GM12878 (cell line): Measurements from ENCODE around the gene ASIC5. TPM values are rescaled to one million over a fixed set of nuclear protein-coding genes. Genes with fewer than 3 reads are reported as not detected.

Experiments
- ATAC-seq: fragments of 200-7000 bp; cut with Tn5 transposase; 3 replicates; pipeline ENCODE4 v1.9.1; 2020; ENCODE audit warnings: mild to moderate bottlenecking, moderate library complexity
- BruUV-seq: library from RNA; stranded (reverse); fragments of 400-500 nt; replicated peaks from 2 replicates; lab custom pipeline; 2021; lab: Mats Ljungman, UMichigan
- CTCF ChIA-PET: fragments of 300-600 bp; sonication (Branson Sonifier 250); formaldehyde crosslinking; extraction: SDS; loops from one replicate; lab custom pipeline; 2021; ENCODE audit warnings: inconsistent platforms; lab: Yijun Ruan, JAX
- POLR2A ChIA-PET: fragments of 350-600 bp; formaldehyde crosslinking; extraction: SDS; loops from one replicate; lab custom pipeline; 2021; ENCODE audit warnings: inconsistent platforms; lab: Charles Lee
- RAD21 ChIA-PET: fragments of 300-600 bp; sonication (Branson Sonifier 250); formaldehyde crosslinking; loops from one replicate; lab custom pipeline; 2023; ENCODE audit warnings: antibody characterized with exemption; ENCODE audit not compliant: unreplicated experiment; lab: Charles Lee
- SMC1A ChIA-PET: fragments of 300-600 bp; sonication (Branson Sonifier 250); formaldehyde crosslinking; loops from one replicate; lab custom pipeline; 2023; ENCODE audit not compliant: unreplicated experiment, uncharacterized antibody; lab: Charles Lee
- DNase-seq: peaks from one replicate; pipeline ENCODE4 v3.0.0-alpha.2; 2011; ENCODE audit warnings: low read depth, low spot score
- FAIRE-seq: peaks from 3 replicates; lab custom pipeline; 2011; peaks lifted over from hg19 to GRCh38; lab: Jason Lieb, UNC
- H2AFZ ChIP-seq: 2 replicates; pipeline ENCODE4 v1.6.0; 2011; ENCODE audit warnings: low read depth, low read length, control low read depth; ENCODE audit not compliant: control insufficient read depth
- H3K27ac ChIP-seq: 2 replicates; pipeline ENCODE4 v1.5.1; 2011; ENCODE audit warnings: control low read depth; ENCODE audit not compliant: control insufficient read depth, insufficient read depth
- H3K27me3 ChIP-seq, 2 experiments: replicated peaks in 1 of 2; 2 replicates each; pipeline versions ENCODE4 v1.6.0 to v1.6.1; 2011; ENCODE audit warnings: low read length in 1 of 2; ENCODE audit not compliant: control insufficient read depth in 2 of 2, insufficient read depth in 2 of 2
- H3K36me3 ChIP-seq, 2 experiments: 2 replicates each; pipeline ENCODE4 v1.5.1; 2011; ENCODE audit warnings: low read length in 1 of 2; ENCODE audit not compliant: control insufficient read depth in 2 of 2, insufficient read depth in 2 of 2
- H3K4me1 ChIP-seq: 2 replicates; pipeline ENCODE4 v1.6.1; 2011; ENCODE audit warnings: mild to moderate bottlenecking, low read length, moderate library complexity, mixed read lengths; ENCODE audit not compliant: control insufficient read depth, insufficient read depth
- H3K4me2 ChIP-seq: 2 replicates; pipeline ENCODE4 v1.6.0; 2011; ENCODE audit warnings: control low read depth; ENCODE audit not compliant: control insufficient read depth, insufficient read depth
- H3K4me3 ChIP-seq: fragments of 200-600 bp; sonication (generic); 2 replicates; pipeline ENCODE4 v1.5.1; 2016
- H3K79me2 ChIP-seq: 2 replicates; pipeline ENCODE4 v1.6.0; 2011; ENCODE audit warnings: low read length; ENCODE audit not compliant: control insufficient read depth, insufficient read depth
- H3K9ac ChIP-seq: 2 replicates; pipeline ENCODE4 v1.8.0; 2011; ENCODE audit warnings: low read length, control low read depth, mixed read lengths; ENCODE audit not compliant: control insufficient read depth, insufficient read depth
- H3K9me3 ChIP-seq: replicated peaks from 3 replicates; pipeline ENCODE4 v1.5.1; 2011; ENCODE audit warnings: mild to moderate bottlenecking, low read length; ENCODE audit not compliant: control insufficient read depth, insufficient read depth
- H4K20me1 ChIP-seq: 2 replicates; pipeline ENCODE4 v1.6.0; 2011; ENCODE audit not compliant: control insufficient read depth, insufficient read depth
- CEBPZ ChIP-seq: fragments of 150-350 bp; IDR thresholded peaks from 2 replicates; pipeline ENCODE4 v1.6.1; 2016; ENCODE audit warnings: low read depth, low read length
- CTCF ChIP-seq, 3 experiments: IDR thresholded peaks in 2 of 3; conservative IDR thresholded peaks in 1 of 3; 2 replicates each; pipeline ENCODE4 v1.5.1; 2011; ENCODE audit warnings: low read depth in 3 of 3, low read length in 3 of 3, mild to moderate bottlenecking in 3 of 3, control low read depth in 2 of 3, moderate library complexity in 2 of 3, inconsistent platforms in 1 of 3, mixed read lengths in 1 of 3; ENCODE audit not compliant: control insufficient read depth in 2 of 3, insufficient read depth in 1 of 3; ENCODE audit errors: extremely low read depth in 1 of 3
- FOS ChIP-seq: IDR thresholded peaks from 3 replicates; pipeline ENCODE4 v1.6.1; 2011; ENCODE audit warnings: borderline replicate concordance; ENCODE audit not compliant: insufficient read length; ENCODE audit errors: extremely low read depth
- NFYA ChIP-seq: IDR thresholded peaks from 2 replicates; pipeline ENCODE4 v1.6.1; 2011; ENCODE audit warnings: low read depth, mild to moderate bottlenecking, low read length, improper control_type of control experiment, borderline replicate concordance
- RAD21 ChIP-seq: IDR thresholded peaks from 2 replicates; pipeline ENCODE4 v1.6.1; 2011; ENCODE audit warnings: mild to moderate bottlenecking, low read depth, low read length, moderate library complexity; ENCODE audit not compliant: insufficient read depth
- RELA ChIP-seq: fragments of 450-650 bp; IDR thresholded peaks from 2 replicates; pipeline ENCODE4 v1.8.0; 2014; ENCODE audit warnings: borderline replicate concordance; ENCODE audit not compliant: partially characterized antibody
- SIN3A ChIP-seq: IDR thresholded peaks from 2 replicates; pipeline ENCODE4 v1.6.1; 2012; ENCODE audit warnings: low read depth, low read length, improper control_type of control experiment
- SIX5 ChIP-seq: IDR thresholded peaks from 2 replicates; pipeline ENCODE4 v1.6.1; 2011; ENCODE audit warnings: mild to moderate bottlenecking, low read depth, low read length, moderate library complexity; ENCODE audit not compliant: severe bottlenecking
- SMAD1 ChIP-seq: fragments of 450-650 bp; IDR thresholded peaks from 2 replicates; pipeline ENCODE4 v1.6.1; 2018; ENCODE audit warnings: mild to moderate bottlenecking, low read depth; ENCODE audit not compliant: partially characterized antibody
- SMARCA5 ChIP-seq: fragments of 450-650 bp; IDR thresholded peaks from 2 replicates; pipeline ENCODE4 v1.6.1; 2017; ENCODE audit warnings: mild to moderate bottlenecking
- SUPT20H ChIP-seq: IDR thresholded peaks from 2 replicates; pipeline ENCODE4 v1.6.1; 2011; ENCODE audit warnings: low read depth, mild to moderate bottlenecking, low read length, moderate library complexity, borderline replicate concordance; ENCODE audit not compliant: control insufficient read depth
- TCF12 ChIP-seq: IDR thresholded peaks from 2 replicates; pipeline ENCODE4 v1.6.1; 2011; ENCODE audit warnings: low read depth, mild to moderate bottlenecking, low read length
- ZBED1 ChIP-seq: IDR thresholded peaks from 2 replicates; pipeline ENCODE4 v1.6.1; 2016; ENCODE audit warnings: borderline replicate concordance
- WGBS: methylation state at CpG from one replicate; pipeline ENCODE4 v1.1.6; 2016; ENCODE audit warnings: low lambda C conversion rate; ENCODE audit not compliant: insufficient replicate concordance, insufficient coverage; ENCODE audit errors: missing lambda C conversion rate; 5-methylcytosine and 5-hydroxymethylcytosine counted together
- in situ Hi-C: fragments of 300-500 bp; cut with MboI; formaldehyde crosslinking; loops from 9 replicates; pipeline ENCODE4 v1.14.3; 2018; ENCODE audit warnings: mixed read lengths
- intact Hi-C: fragments of 100-400 bp; cut with micrococcal nuclease; formaldehyde crosslinking; loops from one replicate; pipeline ENCODE4 v1.14.2; 2022; ENCODE audit not compliant: unreplicated experiment
- polyA plus RNA-seq, 11 experiments: library from polyadenylated mRNA; depleted of rRNA in 4 of 11; unstranded in 6 of 11; stranded (reverse) in 5 of 11; fragments of >200 nt; fragmentation: Nextera tagmentation in 4 of 11; fragmentation: Illumina TruSeq in 1 of 11; extraction: Ambion mirVana in 4 of 11; extraction: Trizol in 1 of 11; gene quantifications; 1 replicate in 1 of 11; 2 replicates in 10 of 11; pipeline versions ENCODE4 v1.2.1 to v1.2.3, GENCODE V29; 2011 to 2016; ENCODE audit warnings: inconsistent platforms in 2 of 11, missing spikeins in 2 of 11, low read depth in 1 of 11
- total RNA-seq, 4 experiments: library from RNA; depleted of rRNA in 3 of 4; stranded (reverse); fragments of >200 nt in 3 of 4; fragmentation: Illumina TruSeq in 1 of 4; extraction: Trizol in 1 of 4; gene quantifications; 2 replicates each; pipeline versions ENCODE4 v1.2.1 to v1.2.3, GENCODE V29; 2013 to 2021
- TF ChIP-seq, protein P1 (sequence below): fragments of 450-650 bp; IDR thresholded peaks from 2 replicates; pipeline ENCODE4 v1.6.1; 2017; ENCODE audit warnings: low read depth, mild to moderate bottlenecking, moderate library complexity

The ASIC5 gene
- total and polyA plus RNA-seq, 10 of the 15 experiments (the other 5 are each of a cell fraction or from before 2014, with no cell fraction given): not detected

DNA sequence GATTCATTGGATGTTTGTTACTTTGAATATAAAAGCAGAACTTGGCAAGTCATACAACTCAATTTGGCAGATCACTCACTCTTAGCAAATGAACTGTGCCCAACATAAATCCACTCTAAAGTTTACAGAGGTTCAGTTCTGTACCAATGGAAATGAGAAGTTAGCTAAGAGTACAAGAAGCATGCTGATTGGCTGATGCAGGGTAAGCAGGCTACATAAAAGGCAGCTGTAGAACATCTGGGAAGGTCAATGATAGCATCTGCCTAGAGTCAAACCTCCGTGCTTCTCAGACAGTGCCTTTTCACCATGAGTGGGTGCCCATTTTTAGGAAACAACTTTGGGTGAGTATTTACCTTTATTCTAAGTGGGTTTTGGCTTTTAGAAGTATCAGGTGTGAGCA lies 37.4 kb upstream of the ASIC5 start, which contains the start of gene TDO2 (continued):
- TF ChIP-seq CEBPZ (no peak), SMARCA5 (no peak), FOS (no peak)
- TF ChIP-seq, protein P1, sequence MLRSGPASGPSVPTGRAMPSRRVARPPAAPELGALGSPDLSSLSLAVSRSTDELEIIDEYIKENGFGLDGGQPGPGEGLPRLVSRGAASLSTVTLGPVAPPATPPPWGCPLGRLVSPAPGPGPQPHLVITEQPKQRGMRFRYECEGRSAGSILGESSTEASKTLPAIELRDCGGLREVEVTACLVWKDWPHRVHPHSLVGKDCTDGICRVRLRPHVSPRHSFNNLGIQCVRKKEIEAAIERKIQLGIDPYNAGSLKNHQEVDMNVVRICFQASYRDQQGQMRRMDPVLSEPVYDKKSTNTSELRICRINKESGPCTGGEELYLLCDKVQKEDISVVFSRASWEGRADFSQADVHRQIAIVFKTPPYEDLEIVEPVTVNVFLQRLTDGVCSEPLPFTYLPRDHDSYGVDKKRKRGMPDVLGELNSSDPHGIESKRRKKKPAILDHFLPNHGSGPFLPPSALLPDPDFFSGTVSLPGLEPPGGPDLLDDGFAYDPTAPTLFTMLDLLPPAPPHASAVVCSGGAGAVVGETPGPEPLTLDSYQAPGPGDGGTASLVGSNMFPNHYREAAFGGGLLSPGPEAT: no peak

DNA sequence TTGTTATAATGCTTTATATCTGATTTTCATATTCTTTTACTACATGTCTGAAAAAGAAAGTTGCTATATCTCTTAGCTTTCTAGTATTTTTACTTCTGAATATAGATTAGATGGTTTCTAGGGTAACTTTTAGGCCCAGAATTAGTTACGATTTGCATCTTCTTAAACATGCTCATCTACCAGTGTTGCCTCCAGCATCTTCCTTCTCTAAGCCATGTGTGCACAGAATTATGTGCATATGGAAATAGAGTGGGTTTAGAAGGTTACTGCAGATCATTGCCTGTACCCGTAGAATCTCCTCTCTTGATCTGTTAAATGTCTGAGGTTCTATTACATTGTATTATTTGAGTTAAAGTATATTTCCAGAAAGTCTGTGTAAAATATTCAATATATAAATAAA lies 34.9 kb upstream of the ASIC5 start:
- CTCF ChIA-PET: no interaction called here
- Histone ChIP-seq H3K36me3 (no peaks in the 10 kb centered on the region), H4K20me1 (no peaks in the 10 kb centered on the region), H2AFZ (no peak overlapping the region), H3K27ac (no peak overlapping the region), H3K9ac (no peak overlapping the region), H3K4me1 (no peaks in the 10 kb centered on the region), H3K9me3 (no peaks in the 10 kb centered on the region), H3K4me3 (no peak overlapping the region), H3K4me2 (no peak overlapping the region), H3K79me2 (no peaks in the 10 kb centered on the region), H3K27me3 (no peaks in the 10 kb centered on the region)
- no TSS peak for BruUV-seq
- ATAC-seq (no peak), DNase-seq (no peak), FAIRE-seq (no peak)
- in situ Hi-C loops: no loop called here
- POLR2A ChIA-PET: no interaction called here
- intact Hi-C loops: no loop called here
- 2% methylated on average over 2 of the region's 2 CpGs for WGBS
- SMC1A ChIA-PET: interaction anchor here (0.7 to 1.7 kb wide), 5 partner anchors 9 to 909 kb away, joined by 3 to 7 read pairs (median 4); no protein-coding TSS in a partner anchor
- RAD21 ChIA-PET: interaction anchor here (1.3 kb wide), 1 partner anchor 11 kb away, joined by 3 read pairs; no protein-coding TSS in a partner anchor
- TF ChIP-seq SUPT20H (no peak), SIX5 (no peak), RAD21 (no peak), ZBED1 (no peak), SMAD1 (no peak), SIN3A (no peak), TCF12 (no peak), RELA (no peak), NFYA (no peak), CTCF (IDR thresholded peaks at IDR 0.05 in 2 of 3, conservative IDR thresholded peaks at IDR 0.05 in 1 of 3; ENCODE audit: control insufficient read depth in 2 of 3, extremely low read depth in 1 of 3, insufficient read depth in 1 of 3, low read depth in 3 of 3, low read length in 3 of 3) (no peak)
- TF ChIP-seq, protein P1: no peak
